ENCODE measurements around the gene CCDC28B. TPM values are rescaled to one million over a fixed set of nuclear protein-coding genes. Genes with fewer than 3 reads are reported as not detected.

Gene CCDC28B
- total RNA-seq, 1 experiment from 2014 or later, result 2.7 TPM

GRCh38 chr1:32192220-32192948, 8.0 kb upstream of the CCDC28B start:
- DNase-seq (ENCODE audit: extremely low read depth, low read depth), result no peak

- no peak for DNase-seq (ENCODE audit: extremely low read depth, low read depth)
These were observed 5.4 kb upstream of the CCDC28B start for GRCh38 chr1:32194984-32195383.

- no peak for DNase-seq (ENCODE audit: extremely low read depth, low read depth)
These were observed 4.9 kb upstream of the CCDC28B start for GRCh38 chr1:32195531-32195930.

GRCh38 chr1:32195972-32196823, 4.2 kb upstream of the CCDC28B start:
- DNase-seq (ENCODE audit: extremely low read depth, low read depth), result no peak

GRCh38 chr1:32197074-32197473, 3.3 kb upstream of the CCDC28B start:
- DNase-seq (ENCODE audit: extremely low read depth, low read depth), result no peak

GRCh38 chr1:32197837-32198236, 2.6 kb upstream of the CCDC28B start:
- no peak for DNase-seq (ENCODE audit: extremely low read depth, low read depth)

- no peak for DNase-seq (ENCODE audit: extremely low read depth, low read depth)
These were observed 2.0 kb upstream of the CCDC28B start for GRCh38 chr1:32198237-32199042.

GRCh38 chr1:32199043-32199716, 1.2 kb upstream of the CCDC28B start:
- DNase-seq (ENCODE audit: extremely low read depth, low read depth), result no peak

GRCh38 chr1:32199717-32200072, 700 bp upstream of the CCDC28B start:
- DNase-seq (ENCODE audit: extremely low read depth, low read depth), result no peak

- DNase-seq (ENCODE audit: extremely low read depth, low read depth), result no peak
These were observed 838 bp downstream of the CCDC28B start for GRCh38 chr1:32201011-32201855.

GRCh38 chr1:32204943-32205361, 4.6 kb downstream of the CCDC28B start:
- DNase-seq (ENCODE audit: extremely low read depth, low read depth), result no peak

- DNase-seq (ENCODE audit: extremely low read depth, low read depth), result peak; percentile 63
These were observed 5.3 kb downstream of the CCDC28B start, which contains the start of gene IQCC for GRCh38 chr1:32205401-32206370. IQCC (plus strand) TSS chr1:32205671; CDS start chr1:32205682, 11 bp downstream.

- no peak for DNase-seq (ENCODE audit: extremely low read depth, low read depth)
These were observed 8.1 kb downstream of the CCDC28B start for GRCh38 chr1:32208469-32208868.

- no peak for DNase-seq (ENCODE audit: extremely low read depth, low read depth)
These were observed 8.5 kb downstream of the CCDC28B start, which contains the start of gene DCDC2B for GRCh38 chr1:32208891-32209328. DCDC2B (plus strand) TSS chr1:32209089; CDS start chr1:32209094, 5 bp downstream.

GRCh38 chr1:32215629-32216480, 15.5 kb downstream of the CCDC28B start:
- DNase-seq (ENCODE audit: extremely low read depth, low read depth), result peak; percentile 51

- no peak for DNase-seq (ENCODE audit: extremely low read depth, low read depth)
These were observed 16.2 kb downstream of the CCDC28B start for GRCh38 chr1:32216566-32216965.

GRCh38 chr1:32219022-32219421, 18.6 kb downstream of the CCDC28B start:
- no peak for DNase-seq (ENCODE audit: extremely low read depth, low read depth)

All from NCI-H460 (cell line).